Ureter (tissue), 1 donor: Measurements from ENCODE around the gene PPHLN1. TPM values are rescaled to one million over a fixed set of nuclear protein-coding genes. Genes with fewer than 3 reads are reported as not detected.

Experiments
- DNase-seq: peaks from one replicate; pipeline ENCODE4 v3.0.0-alpha.2; 2020; ENCODE audit warnings: low spot score
- total RNA-seq: library from RNA; stranded (reverse); gene quantifications from one replicate; pipeline ENCODE4 v1.2.4, GENCODE V29; 2023
- donor health status: DM: yes; HTN: yes; CAD: no.

Gene PPHLN1
- total RNA-seq, 1 donor from 2014 or later, result 70.6 TPM

DNA sequence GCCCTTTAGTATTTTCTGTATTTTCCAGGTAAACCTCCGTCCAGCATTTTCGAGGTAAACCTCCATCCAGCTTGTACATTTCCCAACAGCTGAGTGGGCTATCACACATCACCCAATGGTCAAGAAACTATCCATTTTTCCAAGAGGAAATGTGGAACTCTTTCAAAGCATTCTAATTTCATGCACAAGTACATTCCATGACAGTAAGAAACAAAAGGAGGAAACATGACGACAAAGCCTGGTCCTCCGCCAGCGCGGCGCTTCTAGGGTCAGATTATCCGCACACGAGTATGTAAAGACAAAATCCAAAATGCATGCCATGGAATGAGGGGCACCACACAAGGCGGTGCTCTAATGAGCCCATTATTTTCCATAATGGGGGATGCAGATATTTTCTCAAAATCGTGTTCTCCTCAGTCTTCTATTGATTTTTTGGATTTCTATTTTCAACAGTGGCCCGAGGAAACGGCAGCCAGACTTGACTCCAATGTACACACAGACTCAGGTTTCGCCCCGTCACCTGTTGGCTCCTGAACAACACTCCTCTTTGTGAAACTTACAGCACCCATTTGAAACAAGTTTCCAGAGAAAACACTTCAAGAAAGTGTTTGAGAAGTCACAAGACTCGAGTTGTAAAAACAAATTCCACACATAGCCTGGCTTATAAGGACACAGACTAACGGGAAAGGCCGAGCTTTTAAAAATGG is 156.2 kb downstream of the PPHLN1 start:
- no peak for DNase-seq

DNA sequence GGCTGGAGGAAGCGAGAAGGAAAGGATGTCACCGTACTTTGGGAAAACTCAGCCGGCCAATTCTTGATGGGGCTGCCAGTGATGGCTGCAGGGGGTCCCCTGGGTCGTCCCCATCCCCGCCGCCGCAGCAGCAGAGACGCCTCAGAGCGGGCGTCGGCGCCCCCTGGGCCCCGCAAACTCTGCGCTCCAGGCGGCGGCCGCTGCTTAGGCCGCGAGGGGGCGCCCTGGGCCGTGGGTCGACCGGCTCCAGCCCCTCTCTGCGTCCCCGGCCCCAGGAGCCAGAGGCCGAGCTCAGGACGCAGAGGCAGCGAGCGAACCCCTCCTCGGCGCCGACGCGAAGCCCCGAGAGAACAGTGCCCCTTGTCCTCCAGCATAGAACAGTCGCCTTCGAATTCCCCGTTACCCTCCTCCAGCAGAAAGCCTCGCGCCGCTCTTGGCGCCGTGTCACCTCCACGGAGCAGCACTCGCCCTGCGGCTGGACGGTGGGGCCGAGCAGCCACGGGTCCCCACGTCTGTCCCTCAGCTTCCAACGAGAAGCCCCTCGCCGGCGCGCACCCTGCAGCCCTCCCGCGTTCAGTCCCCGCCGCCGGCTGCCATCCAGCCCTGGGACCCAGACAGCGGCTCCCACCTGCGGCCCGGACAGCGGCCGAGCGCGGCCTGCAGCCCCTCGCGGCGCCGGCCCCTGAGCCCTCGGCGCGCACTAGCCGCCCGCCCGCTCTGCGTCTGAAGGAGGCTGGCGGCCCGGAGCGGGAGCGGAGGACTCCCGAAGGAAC is 157.0 kb downstream of the PPHLN1 start:
- DNase-seq, result peak; percentile 73

DNA sequence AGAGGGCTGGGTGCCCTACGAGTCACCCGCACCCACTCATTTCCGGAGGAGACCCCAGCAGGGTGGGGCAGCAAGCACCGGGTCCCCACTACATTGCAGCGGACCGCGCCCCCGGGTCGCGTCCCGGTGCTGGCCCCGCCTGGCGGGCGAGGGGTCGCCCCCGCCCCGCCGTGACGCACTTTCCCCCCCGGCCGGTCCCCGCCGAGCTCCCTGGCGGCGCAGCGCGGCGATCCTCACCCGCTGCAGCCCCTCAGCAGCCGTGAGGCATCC is 157.5 kb downstream of the PPHLN1 start:
- DNase-seq, result peak; percentile 43

DNA sequence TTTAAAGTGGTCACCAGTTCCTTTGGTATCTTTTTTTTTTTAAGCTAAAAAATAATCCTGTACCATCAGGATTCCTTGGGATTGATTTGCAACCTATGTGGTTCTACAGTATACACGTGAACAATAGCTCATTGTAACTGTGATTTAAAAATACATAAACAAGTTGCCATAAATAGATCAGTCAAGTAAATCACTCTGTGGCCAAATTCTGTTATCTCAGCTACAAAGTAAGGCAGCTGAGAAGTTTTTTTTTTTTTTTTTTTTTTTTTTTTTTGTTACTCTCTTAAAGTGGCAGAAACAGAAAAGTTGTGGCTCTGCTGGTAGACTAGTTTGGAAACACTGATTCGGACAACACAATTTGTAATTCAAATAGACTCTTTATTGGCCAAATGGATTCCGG is 159.0 kb downstream of the PPHLN1 start:
- no peak for DNase-seq

DNA sequence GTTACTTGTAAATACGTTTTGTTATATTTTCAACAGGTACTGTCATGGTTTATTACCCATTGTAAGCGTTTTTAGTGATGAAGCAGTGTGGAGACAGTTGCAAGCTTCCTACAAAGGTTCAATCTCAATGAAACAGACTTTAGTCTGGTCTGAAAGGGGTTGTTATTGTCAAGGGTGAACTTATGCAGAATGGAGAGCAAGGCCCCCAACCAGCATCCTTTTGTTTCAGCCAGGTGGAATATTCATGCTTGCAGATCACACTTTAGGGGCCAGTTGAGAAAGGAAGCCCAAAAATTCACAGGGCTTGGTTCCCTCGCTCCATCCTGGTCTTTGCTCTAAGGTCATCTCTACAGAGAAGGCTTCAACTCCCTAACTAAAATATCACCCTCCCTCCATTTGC is 159.9 kb downstream of the PPHLN1 start:
- DNase-seq, result no peak

DNA sequence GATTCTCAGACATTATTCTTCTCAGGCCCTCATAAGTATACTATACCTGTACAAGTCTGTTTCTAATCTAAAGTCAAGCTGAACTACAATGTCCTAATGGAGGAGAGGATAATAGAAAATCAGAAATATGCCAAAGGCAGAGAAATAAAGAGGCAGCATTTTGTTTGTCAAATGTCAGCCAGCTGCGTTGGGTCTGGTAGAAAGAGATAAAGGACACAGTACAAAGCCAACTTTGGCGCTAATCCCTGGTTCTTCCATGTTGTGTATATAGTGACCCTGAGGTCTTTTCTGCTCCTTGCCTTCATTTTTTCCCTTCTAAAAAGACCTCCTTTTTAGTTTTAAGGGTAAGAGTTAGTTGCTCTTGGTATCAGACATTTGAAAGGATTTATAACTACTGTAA is 160.4 kb downstream of the PPHLN1 start:
- no peak for DNase-seq

DNA sequence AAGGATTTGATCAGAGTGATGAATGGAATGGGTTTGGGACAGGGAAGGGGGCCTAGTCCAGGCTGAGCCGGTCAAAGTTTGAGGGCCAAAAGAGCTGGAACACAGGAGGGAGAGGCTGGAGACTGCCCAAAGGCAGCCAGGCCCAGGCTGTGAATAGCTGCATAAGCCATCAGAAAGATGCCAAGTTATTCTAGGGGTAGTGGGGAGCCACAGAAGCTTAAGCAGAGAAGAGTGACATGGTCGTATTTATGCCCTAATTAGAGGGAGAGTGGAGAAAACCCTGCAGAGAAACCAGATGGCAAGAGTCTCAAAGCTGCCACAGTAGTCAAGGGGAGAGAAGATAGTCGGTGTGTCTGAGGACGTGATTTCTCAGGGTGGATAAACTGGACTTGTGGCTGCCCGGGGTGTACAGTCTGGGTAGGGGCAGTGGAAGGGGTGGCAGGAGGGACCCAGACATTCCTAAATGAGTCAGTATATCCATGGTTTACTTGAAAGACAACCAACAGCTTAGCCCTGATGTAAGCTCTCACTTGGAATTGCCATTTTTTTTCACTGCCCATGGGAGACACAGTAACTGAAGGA is 164.4 kb downstream of the PPHLN1 start:
- DNase-seq, result no peak

Other genes starting within 250 kb of the PPHLN1 start
- gene GXYLT1, start 181.3 kb upstream of the PPHLN1 start, total RNA-seq, result 10.0 TPM
- 43.3 TPM for gene YAF2, start 87.9 kb upstream of the PPHLN1 start, total RNA-seq
- 59.6 TPM for gene ZCRB1, start 73 bp upstream of the PPHLN1 start, total RNA-seq